ENCODE measurements around the gene TADA2B. TPM values are rescaled to one million over a fixed set of nuclear protein-coding genes. Genes with fewer than 3 reads are reported as not detected.

TADA2B gene
- total and polyA plus RNA-seq, 3 donors from 2014 or later: 34.5 to 47.6 (median 42.2) TPM

DNA sequence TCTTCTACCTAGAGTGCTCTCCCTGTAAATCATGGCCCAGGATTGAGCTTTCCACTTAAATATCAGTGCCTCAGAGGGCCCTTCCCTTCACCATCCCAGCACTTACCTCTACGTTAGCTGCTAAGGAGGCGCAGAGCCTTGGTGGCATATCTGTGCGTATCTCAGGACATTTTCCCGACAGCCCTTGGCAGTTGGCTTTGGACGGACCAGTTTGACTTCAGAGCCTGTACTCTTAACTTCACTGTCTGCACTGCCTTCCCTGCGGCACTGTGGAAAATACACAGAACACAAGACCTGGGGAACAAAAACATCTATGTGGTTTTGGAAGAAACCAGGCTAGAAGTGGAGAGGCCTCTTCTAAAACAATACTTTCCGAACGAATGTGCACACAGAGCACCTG lies 2.4 kb downstream of the TADA2B start:
- DNase-seq: no peak

DNA sequence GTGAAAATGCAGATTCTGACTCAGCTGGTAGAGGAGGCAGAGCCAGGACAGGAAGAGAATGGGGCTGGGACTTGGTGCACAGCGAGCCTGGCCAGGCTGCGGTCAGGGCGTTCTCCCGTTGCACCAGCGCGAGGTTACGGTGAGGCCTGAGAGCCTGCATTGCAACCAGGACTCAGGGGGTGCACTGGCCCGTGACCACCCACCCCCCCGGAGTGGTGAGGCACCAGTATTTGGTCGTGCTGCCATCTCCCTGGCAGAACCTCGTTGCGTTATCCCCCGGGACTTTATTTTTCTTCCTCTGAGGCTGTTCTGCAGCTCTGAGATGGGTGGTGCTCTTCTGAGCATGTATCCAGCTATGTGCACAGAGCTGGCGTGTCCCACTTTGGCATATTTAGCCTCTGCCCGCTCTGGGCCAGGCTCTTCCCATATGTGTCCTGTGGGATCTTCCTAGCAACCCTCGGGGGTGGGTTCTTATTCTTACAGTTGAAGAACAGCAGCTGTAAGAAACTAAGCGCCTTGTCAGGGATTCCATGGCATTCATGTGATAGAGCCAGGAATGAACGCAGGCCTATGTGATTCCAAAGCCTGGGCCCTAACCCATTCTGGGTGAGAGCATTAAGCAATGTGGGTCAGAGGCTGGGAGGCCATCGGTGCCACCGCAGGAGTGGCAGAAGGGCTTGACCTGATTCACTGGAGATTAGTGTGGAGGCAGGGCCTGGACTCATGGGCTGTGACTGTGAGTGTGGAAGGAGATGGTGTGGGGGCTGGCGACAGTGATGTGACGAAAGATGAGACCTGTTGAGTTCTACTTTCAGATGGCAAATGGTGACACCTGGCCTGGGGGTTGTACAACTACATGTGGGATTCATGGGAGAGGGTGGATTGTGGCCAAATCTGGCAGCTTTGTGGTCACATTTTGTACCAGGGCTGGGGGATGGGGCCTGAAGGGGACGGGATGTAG lies 3.1 kb downstream of the TADA2B start:
- intact Hi-C loops (cut with DNase I; ENCODE audit: low total_unique reads): no loop called here
- Histone ChIP-seq H3K4me1 (peaks cover 54% of the 10 kb centered on the region), H3K36me3 (ENCODE audit: low read depth, missing control alignments) (no peaks in the 10 kb centered on the region), H3K27me3 (no peaks in the 10 kb centered on the region), H3K4me3 (no peak overlapping the region), H3K27ac (peak overlapping the region; percentile 9 to 92), H3K9me3 (no peaks in the 10 kb centered on the region)
- TF ChIP-seq POLR2A (IDR thresholded peaks at IDR 0.05): no peak
- TF ChIP-seq, protein P1, sequence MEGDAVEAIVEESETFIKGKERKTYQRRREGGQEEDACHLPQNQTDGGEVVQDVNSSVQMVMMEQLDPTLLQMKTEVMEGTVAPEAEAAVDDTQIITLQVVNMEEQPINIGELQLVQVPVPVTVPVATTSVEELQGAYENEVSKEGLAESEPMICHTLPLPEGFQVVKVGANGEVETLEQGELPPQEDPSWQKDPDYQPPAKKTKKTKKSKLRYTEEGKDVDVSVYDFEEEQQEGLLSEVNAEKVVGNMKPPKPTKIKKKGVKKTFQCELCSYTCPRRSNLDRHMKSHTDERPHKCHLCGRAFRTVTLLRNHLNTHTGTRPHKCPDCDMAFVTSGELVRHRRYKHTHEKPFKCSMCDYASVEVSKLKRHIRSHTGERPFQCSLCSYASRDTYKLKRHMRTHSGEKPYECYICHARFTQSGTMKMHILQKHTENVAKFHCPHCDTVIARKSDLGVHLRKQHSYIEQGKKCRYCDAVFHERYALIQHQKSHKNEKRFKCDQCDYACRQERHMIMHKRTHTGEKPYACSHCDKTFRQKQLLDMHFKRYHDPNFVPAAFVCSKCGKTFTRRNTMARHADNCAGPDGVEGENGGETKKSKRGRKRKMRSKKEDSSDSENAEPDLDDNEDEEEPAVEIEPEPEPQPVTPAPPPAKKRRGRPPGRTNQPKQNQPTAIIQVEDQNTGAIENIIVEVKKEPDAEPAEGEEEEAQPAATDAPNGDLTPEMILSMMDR (IDR thresholded peaks at IDR 0.05): no peak
- WGBS, 2 donors: 58 to 64% methylated on average over 23 of the region's 23 CpGs
- no peak for DNase-seq

More for the DNA sequence above, 2.4 kb downstream of the TADA2B start:
- H3K36me3 ChIP-seq (ENCODE audit: low read depth, missing control alignments): no peaks in the 10 kb centered on the region
- WGBS, 2 donors: 51 to 55% methylated on average over 8 of the region's 8 CpGs
- H3K9me3 ChIP-seq: no peaks in the 10 kb centered on the region
- H3K4me3 ChIP-seq: no peak overlapping the region
- TF ChIP-seq, protein P1 (IDR thresholded peaks at IDR 0.05): no peak
- TF ChIP-seq POLR2A (IDR thresholded peaks at IDR 0.05): no peak
- H3K27ac ChIP-seq: peak overlapping the region; percentile 92 to 93
- H3K4me1 ChIP-seq: peaks cover 52% of the 10 kb centered on the region
- H3K27me3 ChIP-seq: no peaks in the 10 kb centered on the region
- intact Hi-C loops (cut with DNase I; ENCODE audit: low total_unique reads): no loop called here

DNA sequence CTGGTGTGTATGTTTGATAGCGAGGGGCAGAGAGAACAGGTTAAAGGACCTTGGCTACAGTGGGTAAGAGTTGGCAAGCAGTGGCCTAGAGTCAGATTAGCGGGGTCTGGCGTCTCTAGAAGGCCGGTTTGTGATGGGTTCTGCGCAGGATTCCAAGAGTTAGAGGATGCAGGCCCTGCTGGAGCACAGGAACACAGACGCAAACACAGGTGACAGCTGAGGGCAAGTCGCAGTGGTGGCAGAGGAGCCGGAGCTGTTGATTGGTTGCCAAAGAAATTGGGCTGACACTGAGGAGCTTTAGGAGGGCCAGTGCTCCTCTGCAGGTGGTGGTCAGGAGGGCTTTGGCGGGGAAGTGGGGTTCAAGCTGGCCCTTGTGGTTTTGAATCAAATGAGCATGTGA lies 3.8 kb downstream of the TADA2B start:
- no peak overlapping the region for H3K4me3 ChIP-seq
- intact Hi-C loops (cut with DNase I; ENCODE audit: low total_unique reads): no loop called here
- WGBS, 2 donors: 71 to 88% methylated on average over 9 of the region's 9 CpGs
- TF ChIP-seq POLR2A (IDR thresholded peaks at IDR 0.05): no peak
- TF ChIP-seq, protein P1 (IDR thresholded peaks at IDR 0.05): no peak
- H3K9me3 ChIP-seq: no peaks in the 10 kb centered on the region
- H3K27me3 ChIP-seq: no peaks in the 10 kb centered on the region
- H3K27ac ChIP-seq: peak overlapping the region; percentile 9 to 92
- no peaks in the 10 kb centered on the region for H3K36me3 ChIP-seq (ENCODE audit: low read depth, missing control alignments)
- no peak for DNase-seq
- peaks cover 52% of the 10 kb centered on the region for H3K4me1 ChIP-seq

DNA sequence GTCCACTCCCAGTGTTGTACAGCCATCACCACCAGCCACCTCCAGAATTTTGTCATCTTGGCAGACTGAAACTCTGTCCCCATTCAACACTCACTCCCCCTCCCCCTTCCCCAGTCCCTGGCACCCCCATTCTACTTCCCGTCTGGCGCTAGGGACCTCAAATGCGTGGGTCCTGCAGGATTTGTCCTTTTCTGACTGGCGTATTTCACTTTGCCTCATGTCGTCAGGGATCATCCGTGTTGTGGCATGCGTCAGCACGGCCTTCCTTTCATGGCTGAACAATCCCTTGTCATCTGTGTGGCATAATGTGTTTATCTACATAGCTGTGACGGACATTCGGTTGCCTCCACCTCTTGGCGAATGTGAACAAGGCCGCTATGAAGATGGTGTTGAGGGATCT lies 5.5 kb downstream of the TADA2B start:
- no peak for DNase-seq
- Histone ChIP-seq H3K36me3 (ENCODE audit: low read depth, missing control alignments) (no peaks in the 10 kb centered on the region), H3K9me3 (no peaks in the 10 kb centered on the region), H3K4me1 (peaks cover 61% of the 10 kb centered on the region), H3K27me3 (no peaks in the 10 kb centered on the region), H3K4me3 (no peak overlapping the region), H3K27ac (no peak overlapping the region)
- intact Hi-C loops (cut with DNase I; ENCODE audit: low total_unique reads): no loop called here
- no peak for TF ChIP-seq POLR2A (IDR thresholded peaks at IDR 0.05)
- TF ChIP-seq, protein P1 (IDR thresholded peaks at IDR 0.05): no peak
- WGBS, 2 donors: 93 to 97% methylated on average over 12 of the region's 12 CpGs

Measured in testis (tissue), 3 donors.